Measurements from ENCODE around the gene NGEF. TPM values are rescaled to one million over a fixed set of nuclear protein-coding genes. Genes with fewer than 3 reads are reported as not detected.

Gene NGEF
- polyA plus RNA-seq, 12 donors = 0.81 to 7.1 (median 1.6) TPM; not detected in 2

DNA sequence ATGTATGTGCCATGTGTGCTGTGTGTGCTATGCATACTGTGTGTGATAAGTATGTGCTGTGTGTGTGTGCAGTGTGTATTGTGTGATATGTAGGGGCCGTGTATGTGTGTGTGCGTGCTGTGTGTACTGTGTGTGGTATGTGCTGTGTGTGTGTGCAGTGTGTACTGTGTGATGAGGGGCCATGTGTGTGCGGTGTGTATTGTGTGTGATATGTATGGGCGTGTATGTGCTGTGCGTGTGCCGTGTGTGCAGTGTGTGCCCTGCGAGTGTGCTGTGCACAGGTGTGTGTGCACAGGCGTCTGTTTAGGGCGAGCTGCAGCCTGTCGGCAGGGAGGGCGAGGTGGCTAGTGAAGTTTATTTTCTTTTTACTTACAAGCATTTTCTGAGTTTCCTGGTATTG is 126.9 kb downstream of the NGEF start:
- no peak for DNase-seq

DNA sequence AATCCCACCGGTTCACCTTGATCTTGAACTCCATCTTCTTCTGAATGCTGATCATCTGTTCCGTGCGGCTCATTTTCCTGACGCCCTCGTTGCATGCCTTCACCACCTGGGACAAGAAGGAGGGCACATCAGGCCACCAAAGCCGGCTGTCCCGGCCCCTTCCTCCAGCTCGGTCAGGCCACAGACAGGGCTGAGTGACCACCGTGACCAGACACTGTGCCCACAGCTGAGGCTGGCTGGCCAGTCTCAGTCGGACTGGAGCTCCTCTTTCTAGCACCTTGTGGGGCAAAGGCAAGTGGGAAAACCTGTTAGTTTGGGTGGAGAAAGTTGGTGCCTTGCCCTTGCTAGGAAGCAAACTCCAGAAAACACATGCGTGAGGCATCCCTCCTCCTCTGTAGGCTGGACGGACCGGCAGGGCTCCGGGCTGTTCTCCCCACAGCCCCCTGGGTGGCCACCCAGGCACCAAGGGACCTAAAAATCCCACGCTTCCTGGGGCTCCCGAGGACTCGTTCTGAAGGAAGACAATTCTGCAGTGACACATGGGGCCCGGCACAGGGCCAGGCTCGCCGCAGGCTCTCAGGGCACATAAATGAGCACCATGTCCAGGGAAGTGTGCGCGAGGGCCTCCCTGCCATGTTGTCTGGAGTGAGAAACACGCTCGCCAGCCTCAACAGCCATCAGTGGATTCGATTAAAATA is 127.6 kb downstream of the NGEF start:
- DNase-seq = no peak

DNA sequence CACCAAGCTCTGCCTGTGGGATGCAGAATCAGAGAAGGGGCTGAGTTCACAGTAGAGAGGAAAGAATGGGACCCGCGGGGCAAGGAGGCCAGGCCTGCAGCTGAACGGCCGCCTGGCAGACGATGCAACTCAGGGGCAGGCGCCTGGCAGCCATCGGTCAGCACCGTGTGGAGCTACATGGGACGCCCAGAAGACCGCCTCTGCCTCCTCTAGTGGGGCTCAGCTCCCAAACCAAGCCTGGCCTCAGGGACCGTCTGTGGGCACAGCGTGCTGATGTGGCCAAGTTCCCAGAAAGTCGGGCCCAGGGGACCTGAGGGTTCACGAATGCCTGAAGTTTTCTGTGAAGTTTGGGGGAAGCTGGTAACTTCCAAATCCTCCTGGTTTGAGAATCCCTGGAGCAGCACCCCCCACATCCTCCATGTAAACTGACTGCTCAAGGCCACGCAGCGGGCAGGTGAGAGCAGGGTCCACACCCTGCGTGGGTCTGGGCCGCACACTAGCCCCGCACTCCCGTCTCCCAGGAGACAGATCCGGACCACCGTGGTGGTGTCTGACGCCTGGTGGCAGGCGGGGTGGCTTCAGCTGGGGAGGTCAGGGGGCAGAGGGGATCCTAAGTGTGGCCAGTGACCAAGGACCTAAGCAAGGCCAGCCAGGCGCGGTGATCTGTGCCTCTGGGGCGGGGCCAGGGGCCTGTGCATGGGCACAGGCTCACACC is 128.3 kb downstream of the NGEF start:
- no peak for DNase-seq

DNA sequence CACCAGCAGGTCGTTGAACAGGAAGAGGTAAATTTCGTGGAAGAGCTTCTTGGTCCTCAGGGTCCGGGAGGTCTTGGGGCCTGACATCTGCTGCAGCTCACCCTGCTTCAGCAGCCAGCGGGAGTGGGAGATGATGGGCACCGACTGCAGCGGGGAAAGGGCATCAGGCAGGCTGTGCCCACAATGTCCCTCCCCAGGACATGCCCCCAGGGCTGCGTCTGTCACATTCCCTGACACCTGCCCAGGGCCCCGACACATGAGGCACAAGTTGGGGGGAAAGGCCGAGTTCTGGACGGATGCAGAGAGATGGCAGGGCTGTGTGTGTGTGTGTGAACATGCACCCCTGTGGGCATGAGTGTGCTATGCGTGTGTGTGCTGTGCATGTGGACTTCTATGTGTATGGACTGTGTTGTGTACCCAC is 129.0 kb downstream of the NGEF start:
- no peak for DNase-seq

DNA sequence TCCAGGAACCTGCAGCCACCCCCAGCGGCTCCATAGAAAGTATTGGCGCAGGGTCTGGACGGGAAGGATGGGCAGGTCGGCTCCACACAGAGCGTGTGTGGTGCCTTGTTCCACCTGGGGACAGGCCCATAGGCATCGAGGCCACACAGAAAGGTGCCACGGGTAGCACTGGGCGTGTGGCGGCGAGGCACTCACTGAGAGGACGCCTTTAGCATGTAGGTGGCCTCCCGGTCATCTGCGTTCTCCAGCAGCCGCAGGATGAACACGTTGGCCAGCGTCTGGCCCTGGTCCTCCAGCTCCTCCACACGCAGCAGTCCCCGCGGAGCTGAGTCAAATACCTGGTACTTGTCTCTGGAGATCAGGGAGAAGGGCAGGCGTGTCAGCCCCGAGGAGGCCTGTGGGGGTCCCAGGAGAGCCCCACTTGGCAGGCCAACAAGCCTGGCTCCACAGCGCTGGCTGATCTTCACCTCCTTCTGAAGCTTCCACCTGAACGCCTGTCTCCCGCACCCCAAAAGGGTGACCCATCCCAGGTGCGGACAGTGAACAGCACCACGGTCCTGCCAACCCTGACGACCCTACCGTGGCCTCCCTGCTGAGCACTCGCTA is 129.8 kb downstream of the NGEF start:
- no peak for DNase-seq

DNA sequence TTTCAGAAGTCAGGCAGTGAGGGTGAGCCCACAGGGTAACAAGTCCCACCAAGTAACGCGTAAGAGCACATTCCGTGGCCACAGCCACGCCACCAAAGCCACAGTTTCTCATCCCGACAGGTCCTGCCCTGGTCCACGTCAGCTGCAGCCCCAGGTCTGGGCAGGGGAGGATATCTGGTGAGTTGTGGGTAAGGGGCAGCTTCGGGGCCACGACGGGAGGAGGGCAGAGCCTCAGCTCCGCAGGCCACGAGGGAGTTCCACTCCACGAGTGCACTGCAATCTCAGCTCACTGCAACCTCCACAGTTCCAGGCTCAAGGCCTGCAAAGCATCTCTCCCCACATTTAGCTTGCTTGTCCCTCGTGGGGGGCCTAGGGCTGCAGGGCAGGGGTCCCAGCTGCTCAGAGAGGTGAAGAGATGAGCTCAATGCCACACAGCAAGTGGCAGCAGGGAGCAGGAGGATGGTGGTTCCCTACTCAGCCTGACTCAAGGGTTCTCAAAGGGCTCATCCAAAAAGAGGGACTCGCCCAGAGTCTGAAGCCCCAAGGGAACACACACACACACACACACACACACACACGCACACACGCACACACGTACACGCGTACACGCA is 130.4 kb downstream of the NGEF start:
- no peak for DNase-seq

DNA sequence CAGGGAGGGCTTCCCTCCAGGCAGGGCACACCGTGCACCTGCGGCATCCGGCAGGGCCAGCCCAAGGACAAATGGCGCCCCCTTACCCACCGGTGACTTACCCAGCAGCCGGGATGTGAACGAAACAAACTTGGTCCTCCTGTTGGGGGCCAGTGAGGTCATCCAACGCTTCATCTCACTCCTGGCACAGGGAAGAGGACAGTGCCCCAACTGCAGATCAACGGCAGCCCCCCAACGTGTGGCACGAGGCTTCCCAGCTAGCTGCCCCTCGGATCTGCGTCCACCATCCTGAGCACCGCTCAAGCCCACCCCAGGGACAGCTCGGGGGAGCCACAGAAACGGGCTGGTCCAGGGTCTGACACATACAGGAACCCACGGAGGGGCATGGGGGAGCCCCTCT is 131.0 kb downstream of the NGEF start:
- no peak for DNase-seq

DNA sequence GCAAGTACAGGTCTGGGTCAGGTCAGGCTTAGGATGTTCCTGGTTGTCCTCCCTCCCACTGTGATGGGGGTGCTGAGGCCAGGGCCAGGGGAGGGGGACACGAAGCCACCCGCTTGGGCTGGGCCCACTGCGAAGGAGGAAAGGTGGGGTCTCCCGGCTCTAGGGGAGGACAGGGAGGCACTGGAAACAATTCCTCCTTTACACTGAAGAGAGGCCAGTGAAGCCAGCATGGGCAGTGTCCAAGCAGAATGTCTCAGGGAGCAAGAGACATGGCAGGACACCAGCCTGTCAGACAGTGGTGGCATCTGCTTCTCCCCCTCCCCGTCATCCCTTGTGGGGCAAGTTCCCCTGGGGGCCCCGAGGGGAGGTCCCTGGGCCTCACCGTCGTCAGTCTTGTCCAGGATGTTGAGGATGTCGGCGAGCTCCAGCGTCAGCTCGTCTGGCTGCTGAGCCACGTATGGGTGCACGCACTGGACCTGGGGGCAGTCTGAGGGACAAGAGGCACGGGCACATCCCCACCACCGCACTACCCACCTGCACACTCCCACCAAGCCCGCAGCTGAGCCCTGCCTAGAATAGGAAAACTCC is 132.2 kb downstream of the NGEF start:
- no peak for DNase-seq

DNA sequence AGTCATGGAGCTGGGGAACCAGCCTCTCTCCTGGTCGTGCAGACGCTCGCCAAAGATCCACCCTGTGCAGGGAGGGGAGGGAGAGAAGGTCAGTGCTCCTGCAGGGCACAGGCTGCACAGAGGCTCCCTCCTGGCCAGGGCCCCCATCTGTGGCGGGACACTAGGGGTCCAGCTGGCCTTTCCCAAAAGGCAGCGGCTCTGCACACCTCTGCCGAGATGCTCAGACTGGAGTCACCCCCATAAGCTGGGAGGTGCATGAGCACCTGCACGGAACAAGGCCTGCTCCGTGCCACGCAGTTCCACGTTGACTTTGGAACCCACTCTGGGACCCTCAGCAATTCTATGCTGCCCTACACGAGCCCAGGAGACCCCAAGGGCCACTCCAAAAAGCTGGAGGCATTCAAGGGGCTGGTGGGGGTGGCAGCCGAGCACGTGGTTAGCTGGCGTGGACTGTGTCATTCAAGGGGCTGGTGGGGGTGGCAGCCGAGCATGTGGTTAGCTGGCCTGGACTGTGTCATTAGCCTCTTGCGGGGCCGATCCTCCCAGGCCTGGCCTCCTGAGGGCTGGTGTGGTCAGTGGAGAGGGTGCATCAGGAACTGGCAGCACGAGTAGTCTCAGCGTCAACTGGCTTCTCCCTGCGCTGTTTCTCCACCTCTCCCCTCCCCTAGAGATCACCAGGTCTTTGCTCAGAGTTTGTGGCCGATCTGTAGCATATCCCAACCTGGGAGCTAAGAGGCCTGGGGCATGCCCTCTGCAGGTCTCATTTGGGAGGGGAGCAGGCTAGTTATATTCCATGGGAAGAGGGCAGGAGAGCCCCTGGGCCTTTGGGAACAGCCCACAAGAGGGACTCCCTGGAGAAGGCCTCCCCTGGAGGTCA is 133.2 kb downstream of the NGEF start:
- DNase-seq = no peak

DNA sequence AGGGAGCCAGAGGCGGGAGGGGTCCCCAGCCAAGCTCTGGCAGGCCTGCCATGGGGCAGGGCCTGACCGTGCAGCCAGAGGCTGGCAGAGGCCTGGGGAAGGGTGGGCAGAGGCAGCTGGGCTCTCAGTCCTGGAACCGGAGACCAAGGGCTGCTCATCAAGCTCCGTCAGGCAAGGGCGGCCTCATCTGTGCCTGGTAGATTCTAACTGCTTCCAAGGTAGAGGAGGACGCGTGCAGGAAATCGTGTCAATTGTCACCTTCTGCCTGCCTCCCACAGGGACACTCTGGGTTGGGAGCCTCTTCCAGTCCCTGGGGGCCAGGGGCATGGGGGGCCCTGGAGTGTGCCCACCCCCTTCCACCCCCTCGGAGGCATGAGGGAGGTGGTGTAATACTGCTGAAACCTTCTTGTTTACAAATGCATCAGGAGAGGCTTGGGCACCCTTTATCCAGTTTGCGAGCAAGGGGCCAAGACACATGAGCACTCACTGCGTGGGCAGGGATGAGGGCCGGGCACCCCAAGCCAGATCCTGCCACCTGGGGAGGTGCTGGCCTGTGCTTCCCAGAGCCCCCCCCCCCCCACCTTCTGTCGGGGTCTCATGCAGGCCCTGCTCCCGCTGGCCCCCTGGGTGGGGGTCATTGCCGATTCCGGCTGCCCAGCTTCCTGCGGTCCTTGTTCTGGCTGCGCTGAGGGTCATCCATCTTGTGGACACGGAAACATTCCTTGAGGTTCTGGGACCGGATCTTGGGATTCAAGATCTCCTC is 134.0 kb downstream of the NGEF start:
- DNase-seq = no peak

DNA sequence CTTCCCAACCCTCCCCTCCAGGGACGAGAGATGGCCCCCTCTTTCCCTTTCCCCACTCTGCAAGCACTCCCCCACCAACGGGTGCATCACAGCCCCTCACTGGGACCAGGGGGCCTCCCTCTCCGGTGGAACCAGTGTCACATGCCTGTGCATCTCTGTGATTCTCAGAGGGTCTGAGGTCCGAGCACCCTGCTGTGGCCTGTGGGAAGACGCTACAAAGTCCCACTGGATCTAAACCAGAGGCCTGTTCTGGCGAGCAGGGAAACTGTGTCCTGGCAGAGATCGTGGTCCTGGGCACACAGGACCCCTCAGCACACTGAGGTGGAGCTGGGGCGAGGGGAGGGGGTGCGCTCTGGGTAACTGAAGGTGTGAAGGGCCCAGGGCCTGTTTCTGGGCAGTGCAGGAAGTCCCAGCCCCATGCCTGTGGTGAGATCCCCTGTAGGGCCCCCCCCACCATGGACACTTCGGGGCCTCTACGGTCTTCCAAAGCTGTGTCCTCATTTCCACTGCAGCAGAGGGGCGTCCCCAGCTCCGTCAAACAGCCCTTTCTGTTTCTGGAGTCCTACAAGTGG is 135.0 kb downstream of the NGEF start:
- DNase-seq = no peak

DNA sequence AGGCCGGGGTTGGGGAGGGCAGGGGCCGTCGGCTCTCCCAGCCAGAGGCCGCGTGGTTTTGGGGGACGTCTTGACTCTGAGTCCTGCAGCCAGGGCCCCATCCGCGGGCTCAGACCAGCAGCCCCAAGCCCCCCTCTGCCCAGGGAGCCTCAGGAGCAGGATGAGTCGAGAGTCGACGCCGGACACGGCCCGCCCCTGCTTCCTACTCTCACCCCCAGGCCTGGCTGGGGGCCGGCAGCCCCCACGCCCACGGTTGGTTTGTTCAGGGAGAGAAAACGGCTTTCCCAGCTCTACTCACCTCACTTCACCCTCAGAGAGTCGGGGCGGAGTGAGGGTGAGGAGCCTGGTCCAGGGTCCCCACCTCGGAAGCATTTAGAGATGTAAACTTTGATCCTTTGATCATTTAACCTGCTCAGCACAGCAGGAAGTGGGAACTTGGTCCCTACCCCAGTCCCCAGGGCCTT is 136.0 kb downstream of the NGEF start:
- no peak for DNase-seq

DNA sequence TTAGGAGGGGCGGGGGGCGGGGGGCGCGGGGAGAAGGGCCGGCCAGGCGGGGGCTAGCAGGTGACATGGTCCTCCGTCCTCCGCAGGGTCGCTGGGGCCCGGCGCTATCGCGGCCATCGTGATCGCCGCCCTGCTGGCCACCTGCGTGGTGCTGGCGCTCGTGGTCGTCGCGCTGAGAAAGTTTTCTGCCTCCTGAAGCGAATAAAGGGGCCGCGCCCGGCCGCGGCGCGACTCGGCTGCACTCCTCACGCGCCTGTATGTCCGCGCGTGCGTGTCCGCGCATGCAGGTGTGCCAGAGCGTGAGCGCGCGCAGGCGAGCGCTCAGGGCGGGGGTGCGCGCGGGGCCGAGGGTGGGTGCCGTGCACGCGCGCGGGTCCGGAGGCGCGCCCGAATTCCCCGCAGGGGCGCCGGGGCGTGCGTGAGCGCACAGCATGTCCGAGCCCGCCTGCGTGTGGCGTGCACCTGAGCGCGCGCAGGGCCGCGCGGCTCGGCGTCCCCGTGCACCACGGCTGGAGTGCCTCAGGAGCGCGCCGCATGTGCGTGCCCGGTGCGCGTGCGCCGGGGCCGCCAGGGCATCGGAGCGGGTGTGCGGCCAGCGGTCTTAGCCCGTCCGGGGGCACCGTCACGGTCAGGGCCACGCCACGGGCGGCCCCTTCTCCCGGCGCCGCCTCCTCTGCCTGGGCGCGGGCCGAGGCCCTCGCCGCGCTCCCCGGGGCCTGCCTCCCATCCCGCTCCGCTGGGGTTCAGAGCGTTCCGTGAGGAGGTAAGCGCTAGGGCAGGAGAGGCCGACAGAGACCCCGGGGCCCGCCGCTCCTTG is 136.7 kb downstream of the NGEF start:
- DNase-seq = no peak

DNA sequence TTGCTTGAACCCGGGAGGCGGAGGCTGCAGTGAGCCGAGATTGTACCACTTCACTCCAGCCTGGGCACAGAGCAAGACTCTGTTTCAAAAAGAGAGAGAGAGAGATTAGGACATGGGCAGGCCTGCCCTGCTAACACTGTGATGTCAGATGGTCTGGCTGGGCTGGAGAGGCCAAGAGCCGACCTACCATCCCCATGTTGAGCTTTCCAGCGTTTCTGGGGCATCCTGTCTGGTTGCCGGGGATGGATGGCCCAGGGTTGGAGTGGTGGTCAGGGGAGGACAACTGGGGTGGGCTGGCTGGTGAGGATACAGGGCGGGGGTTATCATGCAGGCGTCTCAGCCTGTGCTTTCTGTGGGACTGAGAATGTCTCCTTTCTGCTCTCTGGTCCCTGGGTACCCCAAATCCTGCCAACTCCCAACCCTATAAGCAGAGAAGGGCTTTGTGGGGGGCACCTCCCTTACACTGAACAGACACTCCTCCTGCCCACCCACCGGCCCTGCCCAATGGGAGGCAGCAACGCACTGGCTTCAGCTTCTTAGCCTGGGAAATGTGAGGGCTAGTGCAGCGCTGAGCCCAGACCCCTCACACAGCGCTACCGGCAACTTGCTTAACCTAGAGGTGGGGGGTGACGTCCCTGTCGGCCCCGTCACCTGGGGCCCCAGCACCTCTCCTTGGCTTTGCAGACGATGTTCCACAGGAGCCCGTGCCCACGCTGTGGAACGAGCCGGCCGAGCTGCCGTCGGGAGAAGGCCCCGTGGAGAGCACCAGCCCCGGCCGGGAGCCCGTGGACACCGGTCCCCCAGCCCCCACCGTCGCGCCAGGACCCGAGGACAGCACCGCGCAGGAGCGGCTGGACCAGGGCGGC is 137.6 kb downstream of the NGEF start:
- DNase-seq = no peak

DNA sequence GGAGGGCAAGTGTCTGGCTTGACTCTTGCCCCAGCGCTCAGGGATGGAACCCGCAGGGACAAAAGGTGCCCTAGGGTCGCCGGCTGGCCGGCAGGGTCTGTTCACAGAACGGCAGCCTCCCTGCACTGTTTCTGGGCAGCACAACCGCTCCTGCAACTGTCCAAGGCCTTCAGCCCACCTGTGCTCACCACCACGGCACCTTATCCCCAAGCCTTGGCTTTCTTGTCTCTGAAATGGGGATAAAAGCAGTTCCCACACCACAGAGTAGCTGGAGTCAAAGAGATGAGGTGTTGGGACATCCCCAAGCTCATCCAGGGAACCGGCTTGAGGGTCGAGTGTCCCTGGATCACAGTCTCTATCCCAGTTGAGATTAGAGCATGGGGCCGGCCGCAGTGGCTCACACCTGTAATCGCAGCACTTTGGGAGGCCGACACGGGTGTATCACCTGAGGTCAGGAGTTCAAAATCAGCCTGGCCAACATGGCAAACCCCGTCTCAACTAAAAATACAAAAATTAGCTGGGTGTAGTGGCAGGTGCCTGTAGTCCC is 138.3 kb downstream of the NGEF start:
- DNase-seq = no peak

DNA sequence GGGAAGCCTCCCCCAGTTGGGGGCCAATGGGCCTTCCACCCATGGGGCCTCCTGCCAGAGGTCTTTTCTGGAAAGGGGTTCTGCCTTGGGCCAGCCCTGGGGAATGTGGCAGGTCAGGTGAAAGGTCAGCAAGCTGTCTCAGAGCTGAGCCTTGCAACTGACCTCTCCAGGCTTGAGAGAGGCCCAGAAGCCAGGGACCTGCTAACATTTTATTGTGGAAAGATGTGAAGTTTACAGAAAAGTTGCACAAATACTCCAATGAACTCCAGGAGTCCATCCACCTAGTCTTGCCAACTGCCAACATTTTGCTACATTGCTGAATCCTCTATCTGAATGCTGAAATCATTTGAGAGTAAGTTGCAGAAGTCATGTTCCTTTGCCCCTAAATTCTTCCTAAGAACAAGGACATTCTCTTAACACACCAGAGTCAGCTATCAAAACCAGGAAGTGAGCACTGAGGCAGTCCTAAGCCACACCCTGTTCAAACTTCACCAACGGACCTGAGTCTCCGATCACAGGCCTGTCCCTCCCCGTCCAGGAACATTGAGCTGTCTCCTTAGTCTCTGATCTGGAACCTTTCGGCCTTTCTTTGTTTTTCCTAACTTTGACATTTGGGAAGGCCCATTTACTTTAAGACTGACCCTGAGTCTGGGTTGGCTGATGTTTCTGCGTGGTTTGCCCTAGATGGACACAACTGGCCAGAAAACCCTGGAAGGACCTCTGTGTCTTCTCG is 139.0 kb downstream of the NGEF start:
- DNase-seq = no peak

DNA sequence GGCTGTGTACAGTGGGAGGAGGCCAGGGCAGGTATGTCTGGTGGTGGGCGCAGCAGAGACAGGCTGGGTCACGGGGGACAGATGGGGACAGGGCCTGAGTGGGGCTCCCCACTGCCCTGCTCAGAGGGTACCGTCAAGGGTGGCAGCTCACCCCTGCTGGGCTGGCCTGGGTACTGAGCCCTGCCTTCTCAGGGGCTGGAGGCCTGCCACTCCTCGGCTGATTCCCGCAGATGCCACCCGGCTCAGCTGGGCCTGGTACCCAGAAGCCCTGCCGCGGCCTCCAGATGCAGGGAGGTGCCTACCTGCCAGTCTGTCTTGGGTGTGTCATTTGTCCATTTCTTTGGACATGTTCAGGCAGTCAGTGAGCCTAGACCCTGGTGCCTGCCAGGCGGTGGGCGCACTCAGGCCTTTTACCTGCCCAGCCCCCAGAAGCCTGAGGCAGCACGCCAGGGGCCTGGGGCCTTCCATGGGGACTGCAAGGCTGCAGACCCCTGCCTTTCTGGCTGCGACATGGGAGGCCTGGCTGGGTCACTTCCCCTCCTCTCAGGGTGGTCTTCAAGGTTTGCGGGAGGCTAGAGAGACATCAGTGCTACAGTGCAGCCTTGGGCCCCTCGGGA is 139.7 kb downstream of the NGEF start:
- DNase-seq = no peak
